Jurkat, Clone E6-1 (cell line): ENCODE measurements around the gene HCN4.

Experiments used
- DNase-seq: peaks from one replicate; pipeline ENCODE4 v3.0.0-alpha.2; 2011; ENCODE audit warnings: low read depth, low spot score
- H3K4me3 ChIP-seq: 2 replicates; pipeline ENCODE4 v1.5.1; 2011; ENCODE audit warnings: mild to moderate bottlenecking, low read length, control low read depth, moderate library complexity

The HCN4 gene

DNA sequence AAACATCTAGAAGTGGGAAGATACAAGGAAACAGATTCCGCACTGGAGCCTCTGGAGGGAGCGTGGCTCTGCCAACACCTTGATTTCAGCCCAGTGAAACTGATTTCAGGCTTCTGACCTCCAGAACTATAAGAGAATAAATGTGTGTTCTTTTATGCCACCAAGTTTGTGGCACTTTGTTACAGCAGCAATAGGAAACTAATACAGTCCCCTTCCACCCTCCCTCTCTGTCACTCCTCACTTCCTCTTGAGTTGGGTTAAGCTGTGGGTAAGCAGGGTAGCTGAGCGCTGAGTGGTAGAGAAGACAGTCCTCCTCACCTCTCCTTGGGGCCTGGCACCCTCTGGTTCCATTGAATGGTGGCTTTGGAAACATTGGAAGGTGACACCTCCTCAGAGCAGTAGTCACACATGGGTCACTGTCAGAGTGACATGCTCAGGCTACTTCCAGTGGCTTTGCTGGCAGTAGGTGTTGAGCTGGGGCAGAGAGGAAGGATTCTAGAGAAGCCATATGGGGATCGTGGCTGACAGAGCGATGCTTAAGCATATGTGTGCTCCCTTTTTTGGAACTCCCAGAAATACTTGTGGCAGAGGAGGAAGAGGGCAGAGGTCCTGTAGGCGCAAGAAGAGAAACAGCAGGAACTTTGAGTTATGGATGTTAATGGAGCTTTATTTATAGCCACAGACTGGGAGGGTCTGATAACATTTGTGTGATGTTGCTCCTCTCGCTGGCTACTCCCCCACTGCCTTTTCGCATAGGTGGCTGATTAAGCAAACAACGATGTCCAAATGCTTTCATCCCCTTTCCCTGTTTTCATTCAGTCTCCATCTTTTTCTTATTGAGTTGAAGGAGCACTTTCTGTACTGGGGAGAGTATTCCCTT lies 14.8 kb upstream of the HCN4 start:
- no peak overlapping the region for H3K4me3 ChIP-seq
- no peak for DNase-seq

GRCh38 chr15:73382115-73382514 lies 13.4 kb upstream of the HCN4 start:
- no peak for DNase-seq
- H3K4me3 ChIP-seq: no peak overlapping the region

- no peak overlapping the region for H3K4me3 ChIP-seq
- DNase-seq: no peak
Observed at GRCh38 chr15:73380661-73381060, 11.9 kb upstream of the HCN4 start.

DNA sequence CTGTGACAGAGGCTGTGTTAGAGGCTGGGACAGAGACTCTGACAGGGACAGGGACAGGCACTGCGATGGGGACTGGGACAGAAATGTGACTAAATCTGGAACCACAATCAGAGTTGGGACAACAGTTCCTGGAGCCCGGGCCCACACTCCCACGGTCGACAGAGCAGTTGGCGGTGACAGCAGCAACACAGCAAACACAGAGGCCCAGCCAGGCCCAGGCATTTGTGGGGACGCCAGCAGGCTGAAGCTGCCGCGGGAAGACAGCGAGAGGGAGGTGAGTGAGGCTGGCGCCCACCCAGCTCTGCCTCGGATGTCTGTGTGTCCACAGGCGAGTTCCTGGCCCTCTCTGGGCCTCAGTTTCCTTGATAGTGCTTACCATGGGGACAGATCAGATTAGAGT lies 9.3 kb upstream of the HCN4 start:
- no peak overlapping the region for H3K4me3 ChIP-seq
- no peak for DNase-seq

DNA sequence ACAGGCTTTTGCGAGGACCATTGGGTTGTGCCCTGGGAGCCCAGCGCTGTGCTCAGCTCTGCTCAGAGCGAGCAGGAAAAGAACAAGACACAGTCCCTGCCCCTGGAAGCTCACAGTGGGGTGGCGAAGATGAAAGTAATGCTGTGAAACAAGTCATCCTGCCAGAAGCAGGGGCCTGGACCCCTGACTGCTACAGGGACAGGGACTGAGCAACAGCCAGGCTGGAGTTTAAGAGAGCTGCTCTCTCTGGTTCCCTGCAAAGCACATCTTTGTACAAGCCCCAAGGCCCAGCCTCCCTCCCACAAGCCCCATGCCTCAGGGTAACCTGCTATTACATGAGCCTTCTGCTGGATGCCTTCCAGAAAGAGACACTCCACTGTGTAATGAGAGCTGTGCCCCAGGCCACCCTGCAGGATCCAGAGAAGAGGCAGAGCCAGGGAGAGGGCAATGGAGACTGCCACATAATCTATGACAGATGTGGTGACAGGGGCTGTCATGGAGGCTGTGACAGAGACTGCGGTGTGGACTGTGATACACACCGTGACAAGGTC lies 7.1 kb upstream of the HCN4 start:
- no peak overlapping the region for H3K4me3 ChIP-seq
- DNase-seq: no peak

DNA sequence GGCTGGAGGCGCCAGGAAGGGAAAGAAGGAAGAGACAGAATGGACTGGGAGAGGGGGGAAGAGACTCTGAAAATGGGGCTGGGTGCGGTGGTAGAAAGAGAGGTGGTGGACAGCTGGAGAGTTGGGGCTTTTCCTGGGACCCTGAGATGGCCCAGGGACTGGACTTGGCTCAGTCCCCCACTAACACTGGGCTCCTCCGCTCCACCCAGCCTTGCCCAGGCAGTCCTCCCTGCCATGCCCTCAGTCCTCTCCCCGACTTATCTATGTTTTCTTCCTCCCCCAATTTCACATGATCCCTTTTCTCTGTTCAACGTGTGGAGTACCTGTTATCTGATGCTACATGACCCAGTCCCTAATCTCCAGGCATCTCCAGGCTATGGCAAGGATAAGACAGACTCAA lies 6.3 kb upstream of the HCN4 start:
- DNase-seq: no peak
- H3K4me3 ChIP-seq: no peak overlapping the region

DNA sequence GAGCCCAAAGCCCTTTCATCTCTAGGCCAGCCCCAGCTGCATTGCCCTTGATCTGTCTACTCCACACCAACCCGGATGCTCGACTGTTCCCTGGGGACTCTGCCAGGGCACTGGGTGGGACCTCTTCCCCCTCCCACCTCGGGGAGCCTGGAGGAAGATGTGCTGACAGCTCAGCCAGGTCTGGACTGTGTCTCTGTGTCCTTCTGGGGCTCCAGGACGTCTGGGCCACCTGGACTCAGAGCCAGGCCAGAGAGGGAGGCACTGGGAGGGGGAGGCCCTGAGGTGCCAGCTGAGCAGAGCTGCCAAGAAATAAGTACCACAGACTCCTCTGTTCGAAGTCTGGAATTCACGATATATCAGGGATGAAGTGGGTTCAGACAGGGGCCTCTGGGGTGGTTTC lies 5.8 kb upstream of the HCN4 start:
- H3K4me3 ChIP-seq: no peak overlapping the region
- DNase-seq: no peak

GRCh38 chr15:73373221-73373620 lies 4.5 kb upstream of the HCN4 start:
- no peak for DNase-seq
- H3K4me3 ChIP-seq: no peak overlapping the region

DNA sequence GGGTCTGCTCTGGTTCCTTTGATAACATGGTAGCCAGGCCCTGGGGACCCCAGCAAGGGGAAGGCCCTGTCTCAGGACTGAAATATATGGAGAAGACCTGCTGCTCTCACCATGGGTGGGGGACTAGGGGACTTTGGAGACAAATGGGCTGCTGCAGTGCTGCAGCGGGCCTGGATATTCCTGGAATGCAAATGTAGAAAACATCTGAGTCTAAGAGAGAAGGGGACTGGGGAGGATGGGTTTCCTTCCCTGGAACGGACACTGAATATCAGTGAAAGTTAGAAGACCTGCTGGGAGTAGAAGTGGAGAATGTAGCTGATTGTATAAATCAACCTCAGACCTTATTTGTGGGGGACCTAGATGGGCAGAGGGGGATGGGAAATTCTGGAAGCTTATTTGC lies 3.1 kb upstream of the HCN4 start:
- no peak for DNase-seq
- H3K4me3 ChIP-seq: no peak overlapping the region

DNA sequence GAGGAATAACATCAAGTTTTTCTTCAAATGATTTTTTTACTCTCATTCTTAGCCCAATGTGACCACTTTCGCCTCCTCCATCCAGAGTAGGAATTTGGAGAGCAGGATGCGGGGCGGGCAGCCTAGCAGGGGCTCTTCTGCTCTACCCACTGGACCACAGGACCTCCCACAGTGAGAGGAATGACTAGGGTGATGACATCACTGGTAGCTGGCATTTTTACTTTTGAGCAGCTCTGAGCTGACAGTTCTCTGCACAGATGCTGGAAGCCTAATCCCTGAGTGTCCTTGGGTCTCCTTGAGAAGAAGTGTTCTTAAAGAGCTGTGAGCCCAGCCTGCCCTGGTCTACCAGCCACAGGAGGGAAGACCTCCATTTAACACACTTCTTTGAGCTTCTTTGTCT lies 1.4 kb upstream of the HCN4 start:
- no peak for DNase-seq
- H3K4me3 ChIP-seq: no peak overlapping the region

DNA sequence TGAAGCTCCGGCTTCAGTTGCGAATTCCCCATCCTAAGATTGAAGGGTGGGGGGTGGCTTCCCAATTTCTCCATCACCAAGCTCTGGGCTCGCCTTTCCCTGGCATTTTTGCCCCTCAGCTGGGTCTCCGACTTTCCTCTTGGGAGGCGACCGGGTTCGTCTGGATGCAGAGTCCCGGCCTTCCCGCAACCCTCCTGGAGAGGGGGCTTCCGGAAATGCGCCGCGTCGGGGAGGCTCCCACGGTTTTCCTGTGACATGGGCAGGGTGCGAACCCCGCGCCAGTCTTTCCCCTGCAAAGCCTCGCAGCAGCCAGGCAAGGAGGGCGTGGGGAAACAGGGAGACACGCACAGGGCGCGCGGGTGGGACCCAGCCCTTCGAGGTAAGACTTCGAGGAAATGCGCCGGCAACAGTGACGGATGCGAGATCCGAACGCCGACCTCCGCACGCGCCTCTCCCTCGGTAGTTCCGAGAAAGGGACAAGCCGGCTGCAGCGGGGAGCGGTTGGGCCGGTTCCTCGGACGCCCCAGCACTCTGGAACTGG lies 466 bp upstream of the HCN4 start:
- DNase-seq: no peak
- H3K4me3 ChIP-seq: no peak overlapping the region

GRCh38 chr15:73367624-73368300 lies 996 bp downstream of the HCN4 start:
- H3K4me3 ChIP-seq: no peak overlapping the region
- DNase-seq: no peak

DNA sequence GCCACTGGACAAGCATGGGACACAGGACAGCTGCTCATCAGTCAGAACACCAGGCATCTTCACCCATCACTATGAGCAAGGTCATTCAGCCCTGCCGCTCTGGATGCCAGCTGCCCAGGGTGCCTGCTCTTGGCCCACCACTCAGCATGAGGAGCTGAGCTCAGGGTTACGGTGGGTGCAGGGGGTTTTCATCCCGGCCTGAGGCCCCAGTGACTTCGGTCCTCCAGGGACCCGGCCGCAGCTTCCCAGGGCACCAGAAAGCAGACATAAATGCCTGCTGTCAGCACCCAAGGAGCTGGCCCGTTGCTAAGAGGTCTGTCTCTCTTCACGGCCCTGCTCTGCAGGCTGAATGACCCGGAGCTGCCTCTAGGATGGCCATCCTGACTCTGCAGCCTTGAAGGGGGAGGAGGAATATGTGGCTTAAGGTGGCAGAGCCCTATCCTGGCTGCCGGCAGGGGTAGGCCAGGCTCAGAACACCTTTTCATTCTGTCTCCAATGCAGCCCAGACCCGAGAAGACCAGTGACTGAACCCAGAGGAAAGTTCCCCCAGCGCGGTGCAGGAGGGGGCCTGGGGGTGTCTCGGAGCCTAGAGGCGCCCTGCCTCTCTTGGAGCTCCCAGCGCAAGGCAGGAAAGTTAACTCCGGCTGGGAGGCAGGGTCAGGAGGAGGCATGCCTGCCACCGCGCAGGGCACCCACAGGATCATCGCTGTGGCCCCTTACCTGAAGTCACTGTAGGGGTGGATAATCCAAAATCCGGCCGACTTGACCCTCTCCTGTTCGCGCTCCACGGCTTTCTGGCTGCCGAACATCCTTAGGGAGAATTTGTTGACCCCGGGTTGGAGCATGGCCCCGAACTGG lies 1.8 kb downstream of the HCN4 start:
- DNase-seq: no peak
- H3K4me3 ChIP-seq: no peak overlapping the region

- no peak overlapping the region for H3K4me3 ChIP-seq
- DNase-seq: no peak
Observed at GRCh38 chr15:73364070-73364469, 4.7 kb downstream of the HCN4 start.

DNA sequence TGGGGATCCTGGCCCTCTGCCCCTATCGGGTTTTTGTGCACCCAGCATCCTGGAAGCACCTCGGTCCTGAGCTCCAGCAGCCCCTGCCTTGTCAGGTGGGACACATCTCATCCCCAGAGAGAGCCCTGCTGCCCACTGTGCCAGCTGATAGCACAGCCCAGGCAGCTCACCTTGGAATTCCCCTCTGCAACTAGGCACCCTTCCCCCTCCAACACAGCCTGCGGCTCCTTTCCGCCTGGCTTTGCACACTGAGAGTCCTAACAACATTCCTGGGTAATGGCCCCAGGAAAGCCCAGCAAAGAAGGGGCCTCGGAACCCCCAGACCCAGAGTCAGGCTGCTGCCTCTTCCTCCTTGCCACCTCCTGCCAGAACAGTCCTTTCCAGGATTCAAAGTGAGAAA lies 5.9 kb downstream of the HCN4 start:
- H3K4me3 ChIP-seq: no peak overlapping the region
- no peak for DNase-seq

- H3K4me3 ChIP-seq: no peak overlapping the region
- no peak for DNase-seq
Observed at GRCh38 chr15:73361337-73361736, 7.4 kb downstream of the HCN4 start.

- DNase-seq: no peak
- H3K4me3 ChIP-seq: no peak overlapping the region
Observed at GRCh38 chr15:73359651-73360050, 9.1 kb downstream of the HCN4 start.

DNA sequence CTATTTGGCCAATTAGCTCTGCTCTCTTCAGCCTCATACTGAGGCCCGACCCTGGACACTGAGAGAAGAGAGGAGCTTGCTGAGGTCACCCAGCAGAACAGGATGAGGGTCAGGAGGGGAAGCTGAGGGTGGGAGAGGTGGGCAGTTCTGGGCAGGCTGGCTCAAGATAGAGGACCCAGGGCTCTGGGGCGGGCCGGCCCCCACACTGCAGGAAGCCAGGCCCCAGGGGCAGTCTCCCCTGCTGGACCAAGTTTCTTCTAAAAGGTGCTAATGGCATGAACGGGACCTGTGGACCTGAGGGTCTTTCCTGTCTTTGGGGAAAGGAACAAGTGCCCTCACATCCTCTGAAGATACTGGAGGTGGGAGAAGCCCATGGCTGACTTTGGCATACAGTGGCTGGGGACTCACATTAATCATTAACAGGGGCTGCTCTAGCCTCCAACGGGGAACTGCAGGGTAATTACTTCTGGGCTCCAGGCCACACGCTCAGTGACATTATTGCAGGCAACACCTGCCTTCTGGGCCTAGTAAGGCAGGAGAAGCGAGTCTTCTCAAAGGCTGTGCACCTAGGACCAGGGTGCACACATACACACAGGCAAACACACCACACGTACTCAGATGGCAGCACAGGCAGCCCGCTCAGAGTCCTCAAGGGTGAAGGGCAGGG lies 10.6 kb downstream of the HCN4 start:
- DNase-seq: no peak
- H3K4me3 ChIP-seq: no peak overlapping the region
